ENCODE data around the gene ZFP1. TPM values are rescaled to one million over a fixed set of nuclear protein-coding genes. Genes with fewer than 3 reads are reported as not detected.

Gene ZFP1
- total and polyA plus RNA-seq, 2 experiments from 2014 or later, result 6.8 to 7.8 TPM

GRCh38 chr16:75192606-75193264, 44.4 kb downstream of the ZFP1 start:
- peaks cover 6% of the 10 kb centered on the region; the same call in 1 of the 2 replicates for H3K27me3 ChIP-seq (replicated peaks; ENCODE audit: insufficient read depth)
- no peak for TF ChIP-seq EZH2phosphoT487 (IDR thresholded peaks at IDR 0.05; ENCODE audit: insufficient read depth, low read depth)
- no peak for TF ChIP-seq EZH2 (IDR thresholded peaks at IDR 0.05; ENCODE audit: insufficient read depth, poor library complexity, severe bottlenecking)
- H3K27ac ChIP-seq, result no peak overlapping the region
- H2AFZ ChIP-seq, result no peak overlapping the region
- H3F3A ChIP-seq (ENCODE audit: insufficient read depth), result no peaks in the 10 kb centered on the region
- H3K4me1 ChIP-seq (ENCODE audit: insufficient read depth), result no peaks in the 10 kb centered on the region
- no peaks in the 10 kb centered on the region for H3K36me3 ChIP-seq (ENCODE audit: low read depth)
- H3K4me2 ChIP-seq (ENCODE audit: unreplicated experiment), result no peak overlapping the region
- H3K9me2 ChIP-seq (ENCODE audit: insufficient read depth), result no peaks in the 10 kb centered on the region
- H4K20me1 ChIP-seq (ENCODE audit: insufficient read depth), result no peaks in the 10 kb centered on the region
- no peaks in the 10 kb centered on the region for H3K9me3 ChIP-seq (ENCODE audit: low read depth)
- no peak overlapping the region for H3K4me3 ChIP-seq
- no peak for DNase-seq
- no peak overlapping the region for H3K9ac ChIP-seq
- 82 to 84% methylated on average over 21 of the region's 21 CpGs for WGBS, 2 experiments (ENCODE audit: low coverage in 1 of 2, low lambda C conversion rate in 2 of 2, missing lambda C conversion rate in 2 of 2)
- no peaks in the 10 kb centered on the region for H3K79me2 ChIP-seq (ENCODE audit: insufficient read depth)
- in situ Hi-C loops (cut with MboI), result no loop called here

- no peaks in the 10 kb centered on the region for H4K20me1 ChIP-seq (ENCODE audit: insufficient read depth)
- H3F3A ChIP-seq (ENCODE audit: insufficient read depth), result no peaks in the 10 kb centered on the region
- TF ChIP-seq EZH2phosphoT487 (IDR thresholded peaks at IDR 0.05; ENCODE audit: insufficient read depth, low read depth) (no peak), EZH2 (IDR thresholded peaks at IDR 0.05; ENCODE audit: insufficient read depth, poor library complexity, severe bottlenecking) (no peak)
- no peak overlapping the region for H3K9ac ChIP-seq
- no peak for DNase-seq
- no peaks in the 10 kb centered on the region for H3K9me2 ChIP-seq (ENCODE audit: insufficient read depth)
- no peaks in the 10 kb centered on the region for H3K36me3 ChIP-seq (ENCODE audit: low read depth)
- no peak overlapping the region for H3K4me3 ChIP-seq
- H3K79me2 ChIP-seq (ENCODE audit: insufficient read depth), result no peaks in the 10 kb centered on the region
- H3K4me2 ChIP-seq (ENCODE audit: unreplicated experiment), result no peak overlapping the region
- WGBS, 2 experiments (ENCODE audit: low coverage in 1 of 2, low lambda C conversion rate in 2 of 2, missing lambda C conversion rate in 2 of 2), result 80 to 84% methylated on average over 4 of the region's 4 CpGs
- peaks cover 8% of the 10 kb centered on the region; the same call in 1 of the 2 replicates for H3K27me3 ChIP-seq (replicated peaks; ENCODE audit: insufficient read depth)
- H2AFZ ChIP-seq, result no peak overlapping the region
- H3K27ac ChIP-seq, result no peak overlapping the region
- in situ Hi-C loops (cut with MboI), result no loop called here
- H3K4me1 ChIP-seq (ENCODE audit: insufficient read depth), result no peaks in the 10 kb centered on the region
- H3K9me3 ChIP-seq (ENCODE audit: low read depth), result no peaks in the 10 kb centered on the region
These were observed 44.9 kb downstream of the ZFP1 start for GRCh38 chr16:75193265-75193650.

GRCh38 chr16:75193730-75194444, 45.6 kb downstream of the ZFP1 start:
- no peaks in the 10 kb centered on the region for H3K4me1 ChIP-seq (ENCODE audit: insufficient read depth)
- no peaks in the 10 kb centered on the region for H3F3A ChIP-seq (ENCODE audit: insufficient read depth)
- no peaks in the 10 kb centered on the region for H3K36me3 ChIP-seq (ENCODE audit: low read depth)
- H3K79me2 ChIP-seq (ENCODE audit: insufficient read depth), result no peaks in the 10 kb centered on the region
- no peaks in the 10 kb centered on the region for H3K9me2 ChIP-seq (ENCODE audit: insufficient read depth)
- DNase-seq, result no peak
- no peak overlapping the region for H3K9ac ChIP-seq
- H3K4me2 ChIP-seq (ENCODE audit: unreplicated experiment), result no peak overlapping the region
- H4K20me1 ChIP-seq (ENCODE audit: insufficient read depth), result no peaks in the 10 kb centered on the region
- 67 to 70% methylated on average over 10 of the region's 10 CpGs for WGBS, 2 experiments (ENCODE audit: low coverage in 1 of 2, low lambda C conversion rate in 2 of 2, missing lambda C conversion rate in 2 of 2)
- TF ChIP-seq EZH2 (IDR thresholded peaks at IDR 0.05; ENCODE audit: insufficient read depth, poor library complexity, severe bottlenecking) (no peak), EZH2phosphoT487 (IDR thresholded peaks at IDR 0.05; ENCODE audit: insufficient read depth, low read depth) (no peak)
- in situ Hi-C loops (cut with MboI), result no loop called here
- H3K27me3 ChIP-seq (replicated peaks; ENCODE audit: insufficient read depth), result peaks cover 8% of the 10 kb centered on the region; the same call in 1 of the 2 replicates
- no peaks in the 10 kb centered on the region for H3K9me3 ChIP-seq (ENCODE audit: low read depth)
- no peak overlapping the region for H3K4me3 ChIP-seq
- H3K27ac ChIP-seq, result no peak overlapping the region
- no peak overlapping the region for H2AFZ ChIP-seq

GRCh38 chr16:75195811-75196790, 47.8 kb downstream of the ZFP1 start:
- no peak overlapping the region for H3K27ac ChIP-seq
- no peak overlapping the region for H3K4me3 ChIP-seq
- no peaks in the 10 kb centered on the region for H3K9me3 ChIP-seq (ENCODE audit: low read depth)
- no peaks in the 10 kb centered on the region for H3K4me1 ChIP-seq (ENCODE audit: insufficient read depth)
- no peak overlapping the region for H3K4me2 ChIP-seq (ENCODE audit: unreplicated experiment)
- H3K9me2 ChIP-seq (ENCODE audit: insufficient read depth), result no peaks in the 10 kb centered on the region
- no peaks in the 10 kb centered on the region for H4K20me1 ChIP-seq (ENCODE audit: insufficient read depth)
- no peaks in the 10 kb centered on the region for H3F3A ChIP-seq (ENCODE audit: insufficient read depth)
- no peak overlapping the region for H3K9ac ChIP-seq
- TF ChIP-seq EZH2phosphoT487 (IDR thresholded peaks at IDR 0.05; ENCODE audit: insufficient read depth, low read depth) (no peak), EZH2 (IDR thresholded peaks at IDR 0.05; ENCODE audit: insufficient read depth, poor library complexity, severe bottlenecking) (no peak)
- DNase-seq, result no peak
- in situ Hi-C loops (cut with MboI), result no loop called here
- H3K27me3 ChIP-seq (replicated peaks; ENCODE audit: insufficient read depth), result peaks cover 8% of the 10 kb centered on the region; the same call in 1 of the 2 replicates
- 79 to 80% methylated on average over 23 to 24 of the region's 24 CpGs for WGBS, 2 experiments (ENCODE audit: low coverage in 1 of 2, low lambda C conversion rate in 2 of 2, missing lambda C conversion rate in 2 of 2)
- H2AFZ ChIP-seq, result no peak overlapping the region
- H3K79me2 ChIP-seq (ENCODE audit: insufficient read depth), result no peaks in the 10 kb centered on the region
- H3K36me3 ChIP-seq (ENCODE audit: low read depth), result no peaks in the 10 kb centered on the region
